Erythroblast (primary cell): Measurements from ENCODE around the gene PRSS23.

Experiments
- GATA1 ChIP-seq: IDR thresholded peaks from 2 replicates; pipeline ENCODE4 v1.6.1; 2011; ENCODE audit warnings: low read depth, mild to moderate bottlenecking, control low read depth, low read length, moderate library complexity
- POLR2A ChIP-seq: IDR thresholded peaks from 2 replicates; pipeline ENCODE4 v1.6.1; 2011; ENCODE audit warnings: mild to moderate bottlenecking, low read length

DNA sequence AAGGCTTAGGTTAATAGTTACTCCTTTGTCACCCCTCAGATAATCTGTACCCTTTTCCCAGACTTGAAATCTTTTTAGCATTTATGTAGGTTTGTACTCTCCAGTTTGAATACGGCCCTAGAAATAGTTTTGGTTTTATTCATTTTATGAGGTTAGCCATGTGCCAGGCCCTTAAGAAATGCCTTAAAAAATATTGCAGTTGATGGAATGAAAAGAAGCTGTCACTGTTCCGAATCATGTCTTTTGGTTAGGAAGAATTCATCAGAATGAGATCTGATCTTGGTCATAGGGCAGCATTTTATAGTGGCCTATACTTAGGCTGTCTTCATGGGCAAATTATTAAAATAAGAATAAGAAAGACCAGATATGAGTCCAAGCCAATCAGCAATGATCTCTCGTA, 14.8 kb upstream of the PRSS23 start:
- TF ChIP-seq POLR2A (no peak), GATA1 (no peak)
